ENCODE results near the gene CDPF1.
"Not testable (repeated sequence)": the region's sequence is repeated elsewhere in the genome, so short reads cannot be mapped to it uniquely, and the experiment has no call there.

CDPF1 gene

GRCh38 chr22:46198806-46199205, 51.3 kb downstream of the CDPF1 start:
- not testable (repeated sequence) for H3K79me1 ChIP-seq (ENCODE audit: low read length); H3K9ac ChIP-seq (ENCODE audit: low read length); H3K27ac ChIP-seq (ENCODE audit: low read depth, low read length); H3K4ac ChIP-seq (ENCODE audit: low read depth, low read length); H3K18ac ChIP-seq (ENCODE audit: low read length); H4K8ac ChIP-seq (ENCODE audit: low read depth, low read length); H2AK5ac ChIP-seq (ENCODE audit: low read length); DNase-seq; H4K5ac ChIP-seq (ENCODE audit: low read length); H3K27me3 ChIP-seq (ENCODE audit: insufficient read depth, low read length, poor library complexity); H3K4me2 ChIP-seq (ENCODE audit: low read length); H3K4me3 ChIP-seq (ENCODE audit: low read length); H3K36me3 ChIP-seq (ENCODE audit: control insufficient read depth, insufficient read depth, low read length); H2BK15ac ChIP-seq (replicated peaks; ENCODE audit: low read depth); H3K79me2 ChIP-seq (ENCODE audit: control insufficient read depth, insufficient read depth, low read length); H3K56ac ChIP-seq (ENCODE audit: low read length); H2BK5ac ChIP-seq (ENCODE audit: low read length); H2BK120ac ChIP-seq (ENCODE audit: low read depth, low read length); H3K23ac ChIP-seq (ENCODE audit: low read length); H3K4me1 ChIP-seq (ENCODE audit: control insufficient read depth, low read depth, low read length)
- no CpG with 5 or more reads among the region's 18 CpGs for WGBS (ENCODE audit: extremely low coverage, insufficient coverage, low lambda C conversion rate)

GRCh38 chr22:46198274-46198673, 51.8 kb downstream of the CDPF1 start:
- H3K79me1 ChIP-seq (ENCODE audit: low read length): no peaks in the 10 kb centered on the region
- no peak overlapping the region for H4K5ac ChIP-seq (ENCODE audit: low read length)
- H2AK5ac ChIP-seq (ENCODE audit: low read length): no peak overlapping the region
- WGBS (ENCODE audit: extremely low coverage, insufficient coverage, low lambda C conversion rate): no CpG with 5 or more reads among the region's 18 CpGs
- H2BK120ac ChIP-seq (ENCODE audit: low read depth, low read length): no peak overlapping the region
- no peak overlapping the region for H3K18ac ChIP-seq (ENCODE audit: low read length)
- H3K4ac ChIP-seq (ENCODE audit: low read depth, low read length): no peak overlapping the region
- no peak overlapping the region for H3K9ac ChIP-seq (ENCODE audit: low read length)
- no peak overlapping the region for H3K27ac ChIP-seq (ENCODE audit: low read depth, low read length)
- no peak overlapping the region for H2BK15ac ChIP-seq (replicated peaks; ENCODE audit: low read depth)
- H3K56ac ChIP-seq (ENCODE audit: low read length): no peak overlapping the region
- H3K27me3 ChIP-seq (ENCODE audit: insufficient read depth, low read length, poor library complexity): no peaks in the 10 kb centered on the region
- no peaks in the 10 kb centered on the region for H3K79me2 ChIP-seq (ENCODE audit: control insufficient read depth, insufficient read depth, low read length)
- no peak overlapping the region for H2BK5ac ChIP-seq (ENCODE audit: low read length)
- H3K23ac ChIP-seq (ENCODE audit: low read length): no peak overlapping the region
- H3K4me1 ChIP-seq (ENCODE audit: control insufficient read depth, low read depth, low read length): peaks cover 5% of the 10 kb centered on the region
- no peaks in the 10 kb centered on the region for H3K36me3 ChIP-seq (ENCODE audit: control insufficient read depth, insufficient read depth, low read length)
- H4K8ac ChIP-seq (ENCODE audit: low read depth, low read length): no peak overlapping the region
- no peak overlapping the region for H3K4me3 ChIP-seq (ENCODE audit: low read length)
- no peak overlapping the region for H3K4me2 ChIP-seq (ENCODE audit: low read length)
- no peak for DNase-seq

GRCh38 chr22:46196278-46196677, 53.8 kb downstream of the CDPF1 start:
- no peaks in the 10 kb centered on the region for H3K27me3 ChIP-seq (ENCODE audit: insufficient read depth, low read length, poor library complexity)
- H3K9ac ChIP-seq (ENCODE audit: low read length): no peak overlapping the region
- peaks cover 1% of the 10 kb centered on the region for H3K4me1 ChIP-seq (ENCODE audit: control insufficient read depth, low read depth, low read length)
- no peak overlapping the region for H4K8ac ChIP-seq (ENCODE audit: low read depth, low read length)
- no CpG with 5 or more reads among the region's 8 CpGs for WGBS (ENCODE audit: extremely low coverage, insufficient coverage, low lambda C conversion rate)
- no peak overlapping the region for H2BK120ac ChIP-seq (ENCODE audit: low read depth, low read length)
- DNase-seq: no peak
- no peak overlapping the region for H3K23ac ChIP-seq (ENCODE audit: low read length)
- no peaks in the 10 kb centered on the region for H3K36me3 ChIP-seq (ENCODE audit: control insufficient read depth, insufficient read depth, low read length)
- no peak overlapping the region for H3K27ac ChIP-seq (ENCODE audit: low read depth, low read length)
- H2BK5ac ChIP-seq (ENCODE audit: low read length): no peak overlapping the region
- no peak overlapping the region for H3K4me3 ChIP-seq (ENCODE audit: low read length)
- no peak overlapping the region for H3K4ac ChIP-seq (ENCODE audit: low read depth, low read length)
- no peak overlapping the region for H3K56ac ChIP-seq (ENCODE audit: low read length)
- no peak overlapping the region for H2AK5ac ChIP-seq (ENCODE audit: low read length)
- H2BK15ac ChIP-seq (replicated peaks; ENCODE audit: low read depth): no peak overlapping the region
- no peaks in the 10 kb centered on the region for H3K79me2 ChIP-seq (ENCODE audit: control insufficient read depth, insufficient read depth, low read length)
- H3K4me2 ChIP-seq (ENCODE audit: low read length): no peak overlapping the region
- no peak overlapping the region for H3K18ac ChIP-seq (ENCODE audit: low read length)
- no peak overlapping the region for H4K5ac ChIP-seq (ENCODE audit: low read length)
- H3K79me1 ChIP-seq (ENCODE audit: low read length): no peaks in the 10 kb centered on the region

- Histone ChIP-seq H4K8ac (ENCODE audit: low read depth, low read length) (no peak overlapping the region), H3K36me3 (ENCODE audit: control insufficient read depth, insufficient read depth, low read length) (no peaks in the 10 kb centered on the region), H3K56ac (ENCODE audit: low read length) (no peak overlapping the region), H3K79me1 (ENCODE audit: low read length) (no peaks in the 10 kb centered on the region), H2AK5ac (ENCODE audit: low read length) (no peak overlapping the region), H2BK15ac (replicated peaks; ENCODE audit: low read depth) (no peak overlapping the region), H3K9ac (ENCODE audit: low read length) (no peak overlapping the region), H3K4me3 (ENCODE audit: low read length) (no peak overlapping the region), H3K27me3 (ENCODE audit: insufficient read depth, low read length, poor library complexity) (no peaks in the 10 kb centered on the region), H2BK120ac (ENCODE audit: low read depth, low read length) (no peak overlapping the region), H3K23ac (ENCODE audit: low read length) (no peak overlapping the region), H3K27ac (ENCODE audit: low read depth, low read length) (no peak overlapping the region), H3K18ac (ENCODE audit: low read length) (no peak overlapping the region), H2BK5ac (ENCODE audit: low read length) (no peak overlapping the region), H4K5ac (ENCODE audit: low read length) (no peak overlapping the region), H3K79me2 (ENCODE audit: control insufficient read depth, insufficient read depth, low read length) (no peaks in the 10 kb centered on the region), H3K4me2 (ENCODE audit: low read length) (no peak overlapping the region), H3K4me1 (ENCODE audit: control insufficient read depth, low read depth, low read length) (no peaks in the 10 kb centered on the region), H3K4ac (ENCODE audit: low read depth, low read length) (no peak overlapping the region)
- no peak for DNase-seq
- no CpG with 5 or more reads among the region's 18 CpGs for WGBS (ENCODE audit: extremely low coverage, insufficient coverage, low lambda C conversion rate)
Measured at GRCh38 chr22:46195487-46196165, 54.5 kb downstream of the CDPF1 start.
